Measurements from ENCODE around the gene OR52A1. TPM values are rescaled to one million over a fixed set of nuclear protein-coding genes. Genes with fewer than 3 reads are reported as not detected.
A peak's percentile ranks its signal among the peaks of the same experiment; 100 is the strongest.
"Not testable (repeated sequence)": the region's sequence is repeated elsewhere in the genome, so short reads cannot be mapped to it uniquely, and the experiment has no call there.

OR52A1 gene
- not detected in 2 replicates for total RNA-seq (2014; rRNA removed; shearing (Covaris generic))

DNA sequence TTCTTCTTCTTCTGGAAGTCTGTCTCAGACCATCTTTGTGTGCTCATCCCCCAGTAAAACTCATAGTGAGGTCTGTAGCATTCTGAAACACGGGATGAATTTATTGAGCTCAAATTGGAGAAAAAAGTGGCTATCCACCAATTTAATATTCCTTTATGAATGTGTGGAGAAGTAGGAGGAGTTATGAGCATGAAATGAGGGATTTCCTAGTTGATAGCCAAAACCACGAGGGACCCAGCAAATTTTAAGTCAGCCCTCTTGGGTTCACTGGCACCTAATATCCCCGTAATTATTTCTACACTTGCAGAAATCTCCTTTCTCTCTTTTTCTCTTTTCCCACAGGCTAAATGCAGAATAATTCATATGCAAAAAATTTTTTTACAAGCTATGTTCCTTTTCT, at the start of gene OR52A1:
TSS of gene OR52A1 (minus strand) at position 101 of the 400 bp plus-strand sequence. CDS start 2,388 bp downstream, outside the sequence.
- H3K27me3 ChIP-seq, result no peaks in the 10 kb centered on the region; the same call in 1 of the 2 replicates
- H3K9me3 ChIP-seq (replicated peaks), result no peaks in the 10 kb centered on the region
- no peak within 1 kb of the TSS for H3K27ac ChIP-seq

DNA sequence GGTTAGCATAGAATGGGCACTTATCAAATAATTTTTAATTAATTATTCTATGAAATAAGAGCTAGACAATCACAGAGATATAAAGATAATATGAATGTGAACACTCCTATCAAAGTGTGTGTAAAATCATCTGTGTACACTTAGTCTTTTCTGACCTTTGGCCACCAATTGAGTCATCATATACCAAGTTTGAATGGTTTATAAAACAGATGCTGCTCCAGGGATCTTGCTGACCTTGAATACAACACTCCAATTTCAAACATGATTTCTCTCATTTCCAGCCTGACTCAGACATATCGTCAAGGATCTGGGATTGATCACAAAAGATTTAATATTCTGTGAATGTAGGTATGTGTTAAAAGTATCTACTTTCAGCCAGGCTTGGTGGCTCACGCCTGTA, 48.8 kb upstream of the OR52A1 start:
- H3K36me3 ChIP-seq, result no peaks in the 10 kb centered on the region
- no peaks in the 10 kb centered on the region for H3K4me1 ChIP-seq
- H3K9me3 ChIP-seq (replicated peaks), result no peaks in the 10 kb centered on the region
- peaks cover 3% of the 10 kb centered on the region; the same call in 1 of the 2 replicates for H3K27me3 ChIP-seq
- DNase-seq, result no peak
- no peak overlapping the region for H3K4me3 ChIP-seq
- no peak overlapping the region for H3K27ac ChIP-seq

More for the DNA sequence above, at the start of gene OR52A1:
- no peak for DNase-seq
- no peaks in the 10 kb centered on the region for H3K4me1 ChIP-seq
- H3K36me3 ChIP-seq, result no peaks in the 10 kb centered on the region
- no peak within 1 kb of the TSS for H3K4me3 ChIP-seq

DNA sequence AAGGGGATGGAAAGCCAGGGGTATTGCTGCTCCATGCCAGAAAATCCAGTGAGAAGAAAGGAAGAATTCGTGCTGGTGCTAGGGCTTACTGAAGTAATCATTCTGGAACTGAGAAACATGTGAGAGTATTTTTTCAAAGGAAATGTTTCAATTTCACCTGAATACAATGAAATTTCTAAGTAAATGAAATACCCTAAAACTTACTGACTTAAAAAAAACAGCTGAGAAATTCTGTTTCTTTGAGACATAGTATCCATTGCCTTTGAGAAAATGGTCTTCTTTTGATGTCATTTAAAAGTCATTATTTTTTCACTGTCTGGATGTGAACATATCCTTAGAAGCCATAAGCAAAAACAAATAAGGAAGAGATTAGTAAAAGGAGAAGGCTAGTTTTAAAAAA, 46.0 kb upstream of the OR52A1 start, which contains the start of gene OR51V1:
TSS of gene OR51V1 (minus strand) at position 101 of the 400 bp plus-strand sequence. CDS start at position 101, 0 bp downstream.
- no peaks in the 10 kb centered on the region for H3K9me3 ChIP-seq (replicated peaks)
- no peak within 1 kb of the TSS for H3K27ac ChIP-seq
- H3K4me1 ChIP-seq, result no peaks in the 10 kb centered on the region
- peaks cover 4% of the 10 kb centered on the region; the same call in 1 of the 2 replicates for H3K27me3 ChIP-seq
- H3K36me3 ChIP-seq, result no peaks in the 10 kb centered on the region
- DNase-seq, result no peak
- H3K4me3 ChIP-seq, result no peak within 1 kb of the TSS

DNA sequence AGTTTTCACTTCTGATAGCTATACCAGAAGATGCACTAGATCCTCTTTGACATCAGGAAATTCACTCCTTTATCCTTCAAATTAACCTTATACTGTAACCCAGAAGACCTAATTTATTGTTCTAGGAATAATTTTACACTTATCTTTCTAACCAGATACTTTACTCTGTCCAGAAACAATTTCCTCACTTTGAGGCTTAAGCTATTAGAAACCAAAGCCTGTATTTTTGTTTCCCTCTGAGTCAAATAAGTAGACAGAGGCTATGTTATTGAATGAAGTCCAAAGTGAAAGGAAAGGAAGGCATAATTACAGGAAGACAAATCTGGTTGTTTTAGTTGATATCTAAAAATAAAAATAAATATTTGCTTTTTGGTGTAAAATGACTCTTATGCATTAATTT, 43.7 kb upstream of the OR52A1 start:
- no peak overlapping the region for H3K4me3 ChIP-seq
- H3K4me1 ChIP-seq, result no peaks in the 10 kb centered on the region
- peaks cover 4% of the 10 kb centered on the region; the same call in 1 of the 2 replicates for H3K27me3 ChIP-seq
- H3K27ac ChIP-seq, result no peak overlapping the region
- no peaks in the 10 kb centered on the region for H3K36me3 ChIP-seq
- H3K9me3 ChIP-seq (replicated peaks), result no peaks in the 10 kb centered on the region
- DNase-seq, result no peak

DNA sequence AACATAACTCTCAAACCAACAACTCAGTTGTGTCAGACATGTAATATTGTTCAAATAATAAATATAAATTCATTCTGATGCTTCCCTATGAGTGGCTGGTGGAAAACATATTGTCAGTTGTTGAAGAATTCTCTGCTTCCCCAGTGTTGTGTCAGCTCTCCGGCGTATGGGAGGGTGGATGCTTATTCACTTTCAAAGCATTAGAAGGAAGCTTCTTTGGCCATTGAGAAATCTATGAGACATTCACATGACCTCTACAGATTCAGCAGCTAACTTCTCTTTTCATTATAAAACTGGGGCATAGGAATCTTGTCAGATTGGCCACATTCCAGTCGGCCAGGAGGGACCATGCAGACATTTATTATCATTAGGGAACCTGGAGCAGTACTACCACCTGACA, 43.0 kb upstream of the OR52A1 start:
- Histone ChIP-seq H3K36me3 (no peaks in the 10 kb centered on the region), H3K27ac (no peak overlapping the region), H3K4me3 (no peak overlapping the region), H3K4me1 (no peaks in the 10 kb centered on the region), H3K9me3 (replicated peaks) (no peaks in the 10 kb centered on the region), H3K27me3 (peaks cover 4% of the 10 kb centered on the region; the same call in 1 of the 2 replicates)
- no peak for DNase-seq

DNA sequence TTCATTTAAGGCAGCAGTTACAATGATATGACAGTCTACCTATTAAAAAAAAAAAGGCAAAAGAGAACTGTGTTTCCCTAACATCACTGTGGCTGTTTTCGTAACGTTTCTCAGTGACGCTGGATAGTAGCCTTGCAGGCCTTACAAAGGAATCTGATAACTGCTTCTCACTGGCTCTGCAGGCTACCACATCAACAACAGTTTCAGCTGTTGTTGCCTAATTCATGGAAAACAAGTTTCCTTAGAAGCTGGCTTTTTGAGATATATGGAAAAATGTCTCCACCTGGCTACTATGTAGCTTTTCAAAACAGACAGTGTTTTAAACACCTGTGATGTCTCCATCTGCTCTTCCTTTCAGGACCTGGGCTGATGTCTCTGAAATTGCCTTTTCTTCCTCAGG, 42.2 kb upstream of the OR52A1 start:
- Histone ChIP-seq H3K4me3 (no peak overlapping the region), H3K36me3 (no peaks in the 10 kb centered on the region), H3K27ac (no peak overlapping the region), H3K27me3 (peaks cover 4% of the 10 kb centered on the region; the same call in 1 of the 2 replicates), H3K9me3 (replicated peaks) (no peaks in the 10 kb centered on the region), H3K4me1 (no peaks in the 10 kb centered on the region)
- no peak for DNase-seq

DNA sequence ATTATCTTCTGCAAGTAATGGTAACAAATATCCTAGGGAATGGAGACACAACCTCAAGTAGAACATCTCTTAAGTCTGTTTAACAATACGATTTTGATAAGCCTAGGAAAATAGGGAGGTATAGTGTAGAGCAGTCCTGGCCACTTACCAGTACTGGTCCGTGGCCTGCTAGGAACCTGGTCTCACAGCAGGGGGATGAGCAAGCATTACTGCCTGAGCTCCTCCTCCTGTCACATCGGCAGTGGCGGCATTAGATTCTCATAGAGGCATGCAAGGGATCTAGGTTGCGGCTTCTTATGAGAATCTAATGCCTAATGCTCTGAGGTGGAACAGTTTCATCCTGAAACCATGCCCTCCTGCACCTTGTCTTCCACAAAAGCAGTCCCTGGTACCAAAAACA, 41.5 kb upstream of the OR52A1 start:
- Histone ChIP-seq H3K27me3 (peaks cover 4% of the 10 kb centered on the region; the same call in 1 of the 2 replicates), H3K27ac (no peak overlapping the region), H3K36me3 (no peaks in the 10 kb centered on the region), H3K4me3 (no peak overlapping the region), H3K4me1 (no peaks in the 10 kb centered on the region), H3K9me3 (replicated peaks) (no peaks in the 10 kb centered on the region)
- no peak for DNase-seq

DNA sequence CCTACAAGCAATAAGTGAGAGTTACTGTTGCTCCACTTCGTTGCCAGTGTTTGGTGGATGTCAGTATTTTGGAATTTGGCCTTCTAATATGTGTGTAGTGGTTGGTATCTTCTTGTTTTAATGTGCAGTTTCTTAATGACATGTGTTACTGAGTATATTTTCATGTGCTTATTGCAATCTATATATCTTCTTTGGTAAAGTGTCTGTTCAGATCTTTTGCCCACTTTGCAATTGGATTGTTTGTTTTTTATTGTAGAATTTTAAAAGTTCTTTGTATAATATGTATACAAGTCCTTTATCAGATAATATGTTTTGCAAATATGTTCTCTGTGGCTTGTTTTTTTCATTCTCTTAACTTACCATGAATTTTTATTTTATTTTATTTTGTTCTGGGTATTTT, 38.2 kb upstream of the OR52A1 start:
- Histone ChIP-seq H3K27me3 (no peaks in the 10 kb centered on the region), H3K4me1 (no peaks in the 10 kb centered on the region), H3K4me3 (no peak overlapping the region), H3K27ac (no peak overlapping the region), H3K36me3 (no peaks in the 10 kb centered on the region), H3K9me3 (replicated peaks) (no peaks in the 10 kb centered on the region)
- DNase-seq, result no peak

DNA sequence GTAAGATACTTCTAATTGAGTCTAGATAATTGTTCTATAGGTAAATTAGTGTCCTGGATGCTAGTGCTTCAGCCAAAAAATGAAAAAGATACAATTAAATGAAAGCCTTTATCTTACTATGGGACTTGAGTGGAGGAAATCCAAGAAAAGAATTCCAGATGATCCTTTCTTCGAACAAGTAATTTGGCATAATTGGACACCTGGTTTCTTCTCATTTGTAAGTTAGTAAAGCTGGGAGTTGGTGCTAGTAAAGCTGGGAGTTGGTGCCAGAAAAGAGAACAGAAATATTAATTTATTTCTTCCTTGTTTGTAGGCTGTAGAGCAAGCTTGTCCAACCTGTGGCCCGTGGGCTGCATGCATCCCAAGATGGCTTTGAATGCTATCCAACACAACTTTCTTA, 33.6 kb upstream of the OR52A1 start:
- H3K9me3 ChIP-seq (replicated peaks), result no peaks in the 10 kb centered on the region
- H3K4me1 ChIP-seq, result no peaks in the 10 kb centered on the region
- H3K27ac ChIP-seq, result no peak overlapping the region
- no peaks in the 10 kb centered on the region for H3K27me3 ChIP-seq
- no peaks in the 10 kb centered on the region for H3K36me3 ChIP-seq
- H3K4me3 ChIP-seq, result no peak overlapping the region
- DNase-seq, result no peak

DNA sequence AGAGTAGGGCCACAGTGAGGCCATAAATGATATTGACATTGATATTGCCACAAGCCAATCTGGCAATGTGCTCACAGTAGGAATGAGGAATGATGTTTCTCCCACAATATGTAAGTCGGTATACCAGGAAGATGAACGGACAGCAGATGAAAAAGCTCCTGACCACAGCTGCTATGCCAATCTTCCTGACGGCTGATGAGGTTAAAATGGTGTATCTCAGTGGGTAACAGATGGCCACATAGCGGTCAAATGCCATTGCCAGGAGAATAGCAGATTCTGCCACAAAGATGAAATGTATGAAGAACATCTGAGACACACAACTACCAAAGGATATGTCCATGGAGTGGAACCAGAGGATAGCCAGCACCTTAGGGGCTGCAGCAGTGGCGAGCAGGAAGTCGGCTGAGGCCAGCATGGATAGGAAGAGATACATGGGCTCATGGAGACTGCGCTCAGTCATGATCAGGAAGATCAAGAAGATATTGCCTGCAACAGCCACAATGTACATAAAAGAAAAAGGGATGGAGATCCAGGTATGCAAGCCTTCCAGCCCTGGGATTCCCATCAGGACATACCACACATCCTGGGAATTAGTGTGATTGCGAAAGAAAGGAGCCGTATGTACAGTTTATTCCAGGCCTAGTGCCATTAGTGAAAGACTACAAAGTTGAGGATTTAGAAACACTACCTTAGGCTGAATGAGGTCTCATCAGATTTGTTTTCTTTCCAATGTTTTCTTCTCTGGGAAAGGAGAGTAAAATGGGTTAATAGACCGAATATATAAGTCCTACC, 23.7 kb upstream of the OR52A1 start:
- peak in 1 of 2 experiments; percentile 3 for DNase-seq
- H3K4me1 ChIP-seq, result no peaks in the 10 kb centered on the region
- H3K36me3 ChIP-seq, result no peaks in the 10 kb centered on the region
- H3K4me3 ChIP-seq, result no peak overlapping the region
- no peaks in the 10 kb centered on the region for H3K27me3 ChIP-seq
- H3K27ac ChIP-seq, result no peak overlapping the region
- no peaks in the 10 kb centered on the region for H3K9me3 ChIP-seq (replicated peaks)

DNA sequence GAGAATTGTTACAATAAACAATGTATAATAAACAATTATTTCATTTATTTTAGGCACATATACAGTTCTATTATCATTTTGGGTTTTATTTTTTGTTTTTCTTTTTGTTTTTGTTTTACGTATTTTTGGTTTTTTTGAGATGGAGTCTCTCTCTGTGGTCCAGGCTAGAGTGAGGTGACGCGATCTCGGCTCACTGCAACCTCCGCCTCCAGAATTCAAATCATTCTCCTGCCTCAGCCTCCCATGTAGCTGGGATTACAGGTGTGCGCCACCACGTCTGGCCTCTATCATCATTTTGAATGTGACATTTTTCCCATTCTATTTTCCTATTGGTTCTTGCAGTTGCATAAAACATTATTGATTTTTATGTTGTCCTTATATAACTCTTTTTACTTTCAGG, 20.4 kb upstream of the OR52A1 start:
- H3K27me3 ChIP-seq, result no peaks in the 10 kb centered on the region
- DNase-seq, result no peak
- H3K36me3 ChIP-seq, result no peaks in the 10 kb centered on the region
- H3K4me1 ChIP-seq, result no peaks in the 10 kb centered on the region
- H3K27ac ChIP-seq, result no peak overlapping the region
- H3K4me3 ChIP-seq, result no peak overlapping the region
- H3K9me3 ChIP-seq (replicated peaks), result no peaks in the 10 kb centered on the region

DNA sequence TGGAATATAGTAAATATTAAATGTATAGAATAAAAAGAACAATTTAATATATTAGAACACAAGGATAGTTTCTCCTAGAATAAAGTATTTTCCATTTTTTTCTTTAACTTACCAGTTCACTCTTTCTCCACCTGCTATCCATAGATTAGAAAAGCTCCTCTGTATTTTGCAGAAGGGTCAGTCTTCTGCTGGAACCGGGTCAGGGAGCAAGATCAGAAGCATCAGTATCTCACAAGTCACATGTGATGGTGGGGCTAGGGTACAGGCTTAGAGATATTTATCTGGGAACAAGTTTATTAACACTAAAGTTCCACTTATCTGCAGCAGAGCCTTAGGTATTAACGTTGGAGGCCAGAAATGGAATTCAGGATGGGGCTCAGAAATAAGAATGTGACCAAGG, 17.3 kb upstream of the OR52A1 start:
- H3K9me3 ChIP-seq (replicated peaks), result no peaks in the 10 kb centered on the region
- no peak overlapping the region for H3K4me3 ChIP-seq
- H3K36me3 ChIP-seq, result no peaks in the 10 kb centered on the region
- no peak overlapping the region for H3K27ac ChIP-seq
- no peaks in the 10 kb centered on the region for H3K4me1 ChIP-seq
- DNase-seq, result no peak
- no peaks in the 10 kb centered on the region for H3K27me3 ChIP-seq

DNA sequence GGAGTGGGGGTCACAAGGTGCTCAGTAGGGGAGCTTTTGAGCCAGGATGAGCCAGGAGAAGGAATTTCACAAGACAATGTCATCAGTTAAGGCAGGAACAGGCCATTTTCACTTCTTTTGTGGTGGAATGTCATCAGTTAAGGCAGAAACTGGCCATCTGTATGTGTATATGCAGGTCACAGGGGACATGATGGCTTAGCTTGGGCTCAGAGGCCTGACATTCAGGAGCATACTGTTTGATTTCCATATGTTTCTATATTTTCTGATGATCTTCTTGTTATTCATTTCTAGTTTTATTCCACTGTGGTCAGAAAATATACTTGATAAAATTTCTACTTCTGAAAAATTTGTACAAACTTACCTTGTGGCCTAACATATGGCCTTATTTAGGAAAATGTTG, 11.3 kb upstream of the OR52A1 start:
- not testable (repeated sequence) for DNase-seq; H3K9me3 ChIP-seq (replicated peaks); H3K27ac ChIP-seq; H3K27me3 ChIP-seq; H3K4me1 ChIP-seq; H3K4me3 ChIP-seq; H3K36me3 ChIP-seq

DNA sequence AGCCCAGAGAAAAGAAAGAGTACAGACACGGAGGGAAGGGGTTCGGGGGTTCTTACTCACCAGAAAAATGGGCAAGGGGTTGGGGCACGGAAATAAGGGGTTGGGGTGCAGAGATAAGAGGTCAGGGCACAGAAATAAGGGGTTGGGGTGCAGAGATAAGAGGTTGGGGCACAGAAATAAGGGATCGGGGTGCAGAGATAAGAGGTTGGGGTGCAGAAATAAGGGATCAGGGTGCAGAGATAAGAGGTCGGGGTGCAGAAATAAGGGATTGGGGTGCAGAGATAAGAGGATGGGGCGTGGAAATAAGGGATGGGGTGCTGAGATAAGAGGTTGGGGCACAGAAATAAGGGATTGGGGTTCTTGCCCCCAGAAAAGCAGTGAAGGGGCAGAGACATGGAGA, 10.2 kb upstream of the OR52A1 start:
- H3K27ac ChIP-seq; H3K4me3 ChIP-seq; H3K9me3 ChIP-seq (replicated peaks); H3K36me3 ChIP-seq; H3K27me3 ChIP-seq; DNase-seq; H3K4me1 ChIP-seq: not testable (repeated sequence)

DNA sequence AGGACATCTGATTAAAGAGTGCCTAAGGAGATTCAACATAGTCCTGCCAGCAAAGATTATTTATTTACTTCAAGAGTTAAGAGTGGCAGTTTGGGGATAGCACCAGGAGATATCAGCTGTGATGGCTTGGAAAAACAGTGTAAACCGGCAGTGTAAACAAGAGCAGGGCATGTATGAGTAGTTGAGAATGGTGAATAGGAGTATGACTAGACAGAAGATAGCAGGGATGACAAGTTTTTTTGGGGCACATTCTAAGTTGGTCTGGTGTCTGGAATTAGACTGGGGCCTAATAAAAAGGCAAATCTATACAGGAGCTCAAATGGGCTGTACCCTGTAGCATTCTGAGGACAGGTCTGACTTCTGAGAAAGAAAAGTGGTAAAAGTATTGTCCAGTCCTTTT, 6.5 kb upstream of the OR52A1 start:
- not testable (repeated sequence) for H3K9me3 ChIP-seq (replicated peaks); H3K27me3 ChIP-seq; H3K36me3 ChIP-seq; H3K4me1 ChIP-seq; H3K4me3 ChIP-seq; H3K27ac ChIP-seq; DNase-seq

DNA sequence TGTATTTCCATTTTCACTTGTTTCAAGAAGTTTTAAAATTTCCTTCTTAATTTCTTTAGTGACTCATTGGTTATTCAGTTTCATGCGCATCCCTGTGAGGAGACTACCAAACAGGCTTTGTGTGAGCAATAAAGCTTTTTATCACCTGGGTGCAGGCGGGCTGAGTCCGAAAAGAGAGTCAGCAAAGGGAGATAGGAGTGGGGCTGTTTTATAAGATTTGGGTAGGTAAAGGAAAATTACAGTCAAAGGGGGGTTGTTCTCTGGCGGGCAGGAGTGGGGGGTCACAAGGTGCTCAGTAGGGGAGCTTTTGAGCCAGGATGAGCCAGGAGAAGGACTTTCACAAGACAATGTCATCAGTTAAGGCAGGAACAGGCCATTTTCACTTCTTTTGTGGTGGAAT, 5.7 kb upstream of the OR52A1 start:
- not testable (repeated sequence) for H3K27ac ChIP-seq; H3K9me3 ChIP-seq (replicated peaks); H3K4me1 ChIP-seq; H3K36me3 ChIP-seq; DNase-seq; H3K4me3 ChIP-seq; H3K27me3 ChIP-seq

Data from SJCRH30 (cell line).